Activated CD4-positive, alpha-beta T cell treated with anti-CD3 and anti-CD28 coated beads for 48 hours (primary cell): ENCODE data around the gene MYO9A.
A peak's percentile ranks its signal among the peaks of the same experiment; 100 is the strongest.

Experiments
- DNase-seq: peaks from one replicate; pipeline ENCODE4 v3.0.0-alpha.2; 2020

Gene MYO9A

GRCh38 chr15:72118017-72118978 lies at the start of gene MYO9A, which contains the start of gene SENP8:
Gene MYO9A, minus strand, starts transcription at chr15:72118150. Its CDS starts 71,587 bp downstream, at chr15:72046563.
Gene SENP8, plus strand, starts transcription at chr15:72118403. Its CDS starts 21,221 bp downstream, at chr15:72139624.
- DNase-seq = peak; percentile 99

GRCh38 chr15:72167445-72167844 lies 49.5 kb upstream of the MYO9A start:
- DNase-seq = no peak

- DNase-seq = no peak
Observed at GRCh38 chr15:72166716-72167417, 48.9 kb upstream of the MYO9A start.

GRCh38 chr15:72163719-72164118 lies 45.8 kb upstream of the MYO9A start:
- DNase-seq = no peak

- no peak for DNase-seq
Observed at GRCh38 chr15:72162569-72162968, 44.6 kb upstream of the MYO9A start.

GRCh38 chr15:72161361-72162132 lies 43.6 kb upstream of the MYO9A start:
- DNase-seq = no peak

- DNase-seq = no peak
Observed at GRCh38 chr15:72160696-72161245, 42.8 kb upstream of the MYO9A start.

- DNase-seq = no peak
Observed at GRCh38 chr15:72156928-72157327, 39.0 kb upstream of the MYO9A start.

GRCh38 chr15:72155635-72156616 lies 38.0 kb upstream of the MYO9A start:
- DNase-seq = peak; percentile 89

- no peak for DNase-seq
Observed at GRCh38 chr15:72155003-72155621, 37.2 kb upstream of the MYO9A start.

GRCh38 chr15:72154316-72154715 lies 36.4 kb upstream of the MYO9A start:
- DNase-seq = no peak

- no peak for DNase-seq
Observed at GRCh38 chr15:72153269-72154000, 35.5 kb upstream of the MYO9A start.

- DNase-seq = no peak
Observed at GRCh38 chr15:72147418-72147817, 29.5 kb upstream of the MYO9A start.

- DNase-seq = no peak
Observed at GRCh38 chr15:72146934-72147333, 29.0 kb upstream of the MYO9A start.

GRCh38 chr15:72146221-72146620 lies 28.3 kb upstream of the MYO9A start:
- DNase-seq = no peak

- no peak for DNase-seq
Observed at GRCh38 chr15:72141171-72142084, 23.5 kb upstream of the MYO9A start.

GRCh38 chr15:72140088-72140487 lies 22.1 kb upstream of the MYO9A start:
- no peak for DNase-seq

GRCh38 chr15:72139667-72140066 lies 21.7 kb upstream of the MYO9A start:
- no peak for DNase-seq
